Activated CD8-positive, alpha-beta T cell treated with anti-CD3 and anti-CD28 coated beads for 36 hours (primary cell): ENCODE measurements around the gene LAMA3. TPM values are rescaled to one million over a fixed set of nuclear protein-coding genes. Genes with fewer than 3 reads are reported as not detected.

Experiments
- ATAC-seq: fragments of 200-7000 bp; cut with Tn5 transposase; one replicate; pipeline ENCODE4 v1.10.0; 2021; ENCODE audit warnings: mild to moderate bottlenecking, moderate library complexity
- CTCF ChIA-PET: fragments of 350-600 bp; sonication (Branson Sonifier 250); formaldehyde crosslinking; loops from one replicate; lab custom pipeline; 2021; ENCODE audit warnings: antibody characterized with exemption; lab: Charles Lee
- POLR2A ChIA-PET: fragments of 350-600 bp; sonication (Branson Sonifier 250); formaldehyde crosslinking; loops from one replicate; lab custom pipeline; 2021; ENCODE audit warnings: antibody characterized with exemption; lab: Charles Lee
- DNase-seq: peaks from one replicate; pipeline ENCODE4 v3.0.0-alpha.2; 2020
- H3K27ac Mint-ChIP-seq: one replicate; pipeline ENCODE4 v1.8.0; 2021; ENCODE audit warnings: mild to moderate bottlenecking, mixed read lengths
- H3K27me3 Mint-ChIP-seq: one replicate; pipeline ENCODE4 v1.8.0; 2021; ENCODE audit warnings: mixed read lengths
- H3K36me3 Mint-ChIP-seq: one replicate; pipeline ENCODE4 v1.8.0; 2021; ENCODE audit warnings: low read depth, mixed read lengths
- H3K4me1 Mint-ChIP-seq: one replicate; pipeline ENCODE4 v1.8.0; 2021; ENCODE audit warnings: low read depth, mixed read lengths
- H3K4me3 Mint-ChIP-seq: one replicate; pipeline ENCODE4 v1.8.0; 2021; ENCODE audit warnings: mild to moderate bottlenecking, moderate library complexity, mixed read lengths
- H3K9me3 Mint-ChIP-seq: one replicate; pipeline ENCODE4 v1.8.0; 2021; ENCODE audit warnings: mixed read lengths
- CTCF ChIP-seq: fragments of 200-600 bp; IDR thresholded peaks from one replicate; pipeline ENCODE4 v1.8.0; 2022; ENCODE audit warnings: antibody characterized with exemption, mild to moderate bottlenecking
- intact Hi-C: fragments of 100-400 bp; cut with micrococcal nuclease; formaldehyde crosslinking; loops from one replicate; pipeline ENCODE4 v1.10.0; 2022
- total RNA-seq, 2 experiments: library from RNA; stranded (reverse); gene quantifications; one replicate each; pipeline ENCODE4 v1.2.3, GENCODE V29; 2021

The LAMA3 gene
- total RNA-seq, 2 experiments from 2014 or later = 0.05 TPM; not detected in 1

- ChIA-PET CTCF (interaction anchor here (4.5 kb wide), 1 partner anchor 15 kb away, joined by 20 read pairs; no protein-coding TSS in a partner anchor), POLR2A (no interaction called here)
- TF ChIP-seq CTCF = no peak
- Mint-ChIP-seq H3K4me3 (no peak overlapping the region), H3K36me3 (no peaks in the 10 kb centered on the region), H3K9me3 (no peaks in the 10 kb centered on the region), H3K4me1 (peaks cover 6% of the 10 kb centered on the region), H3K27ac (no peak overlapping the region), H3K27me3 (no peaks in the 10 kb centered on the region)
- intact Hi-C loops = no loop called here
- ATAC-seq (no peak), DNase-seq (no peak)
These were observed 214.7 kb downstream of the LAMA3 start for GRCh38 chr18:23903971-23904370.

GRCh38 chr18:23906658-23907057 lies 217.4 kb downstream of the LAMA3 start:
- Mint-ChIP-seq H3K4me1 (no peaks in the 10 kb centered on the region), H3K36me3 (no peaks in the 10 kb centered on the region), H3K4me3 (no peak overlapping the region), H3K27me3 (no peaks in the 10 kb centered on the region), H3K27ac (no peak overlapping the region), H3K9me3 (no peaks in the 10 kb centered on the region)
- intact Hi-C loops = no loop called here
- ChIA-PET CTCF (interaction anchor here (0.7 to 1.0 kb wide), 2 partner anchors 11 to 285 kb away, joined by 3 to 4 read pairs; no protein-coding TSS in a partner anchor), POLR2A (interaction anchor here (0.7 kb wide), 1 partner anchor 308 kb away, joined by 4 read pairs; no protein-coding TSS in a partner anchor)
- no peak for TF ChIP-seq CTCF
- no peak for ATAC-seq
- DNase-seq = no peak

- no peaks in the 10 kb centered on the region for H3K27me3 Mint-ChIP-seq
- ChIA-PET CTCF (no interaction called here), POLR2A (no interaction called here)
- H3K36me3 Mint-ChIP-seq = no peaks in the 10 kb centered on the region
- intact Hi-C loops = no loop called here
- H3K4me1 Mint-ChIP-seq = no peaks in the 10 kb centered on the region
- no peak for TF ChIP-seq CTCF
- no peak for ATAC-seq
- no peak for DNase-seq
- H3K27ac Mint-ChIP-seq = no peak overlapping the region
- H3K9me3 Mint-ChIP-seq = no peaks in the 10 kb centered on the region
- no peak overlapping the region for H3K4me3 Mint-ChIP-seq
These were observed 219.6 kb downstream of the LAMA3 start for GRCh38 chr18:23908827-23909226.

GRCh38 chr18:23910032-23910431 lies 220.8 kb downstream of the LAMA3 start:
- CTCF ChIA-PET = interaction anchor here (0.9 to 1.2 kb wide), 2 partner anchors 9 to 10 kb away, joined by 3 to 7 read pairs; no protein-coding TSS in a partner anchor
- DNase-seq = no peak
- Mint-ChIP-seq H3K9me3 (no peaks in the 10 kb centered on the region), H3K27ac (no peak overlapping the region), H3K27me3 (no peaks in the 10 kb centered on the region), H3K36me3 (no peaks in the 10 kb centered on the region), H3K4me1 (no peaks in the 10 kb centered on the region), H3K4me3 (no peak overlapping the region)
- no peak for ATAC-seq
- TF ChIP-seq CTCF = no peak
- POLR2A ChIA-PET = no interaction called here
- intact Hi-C loops = loop anchor here (10.0 kb wide), 2 partner anchors 85 to 285 kb away; no protein-coding TSS in a partner anchor

- ChIA-PET POLR2A (no interaction called here), CTCF (interaction anchor here (1.9 kb wide), 1 partner anchor 11 kb away, joined by 5 read pairs; no protein-coding TSS in a partner anchor)
- no peak overlapping the region for H3K27ac Mint-ChIP-seq
- DNase-seq = no peak
- H3K4me3 Mint-ChIP-seq = no peak overlapping the region
- H3K9me3 Mint-ChIP-seq = no peaks in the 10 kb centered on the region
- H3K36me3 Mint-ChIP-seq = no peaks in the 10 kb centered on the region
- no peaks in the 10 kb centered on the region for H3K27me3 Mint-ChIP-seq
- no peak for TF ChIP-seq CTCF
- H3K4me1 Mint-ChIP-seq = no peaks in the 10 kb centered on the region
- intact Hi-C loops = loop anchor here (10.0 kb wide), 2 partner anchors 88 to 288 kb away; no protein-coding TSS in a partner anchor
- ATAC-seq = no peak
These were observed 223.1 kb downstream of the LAMA3 start for GRCh38 chr18:23912356-23912755.
